ENCODE results near the gene PLXNA1. TPM values are rescaled to one million over a fixed set of nuclear protein-coding genes. Genes with fewer than 3 reads are reported as not detected.

Gene PLXNA1
- total RNA-seq, 2 donors from 2014 or later = 17.0 to 49.5 TPM

DNA sequence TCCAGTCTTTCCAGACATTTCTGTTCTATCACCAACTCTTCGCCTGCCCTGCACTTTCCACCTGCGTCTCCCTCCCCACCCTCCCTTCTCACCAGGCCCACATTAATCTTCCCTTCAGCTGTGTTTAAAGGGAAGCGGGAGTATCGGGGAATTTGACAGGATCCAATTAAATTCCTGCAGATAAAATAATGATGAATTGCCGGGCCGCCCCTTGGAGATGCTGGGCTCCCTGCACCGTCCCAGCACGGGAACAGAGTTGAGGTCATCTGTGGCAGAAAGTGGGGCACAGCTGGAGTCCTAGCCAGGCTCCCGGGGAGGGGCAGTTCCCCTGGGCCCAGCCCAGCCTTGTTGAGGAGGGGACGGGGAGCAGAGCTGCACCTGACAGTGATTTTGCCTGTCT, 30.3 kb downstream of the PLXNA1 start:
- H3K9me3 ChIP-seq = no peaks in the 10 kb centered on the region
- no peaks in the 10 kb centered on the region for H3K4me1 ChIP-seq (replicated peaks)
- intact Hi-C loops (cut with DNase I) = no loop called here
- WGBS = 85% methylated on average over 10 of the region's 10 CpGs
- H3K36me3 ChIP-seq = peaks cover 0 to 6% of the 10 kb centered on the region in 2 donors
- no peak for DNase-seq (ENCODE audit: low spot score)
- TF ChIP-seq, protein P1, sequence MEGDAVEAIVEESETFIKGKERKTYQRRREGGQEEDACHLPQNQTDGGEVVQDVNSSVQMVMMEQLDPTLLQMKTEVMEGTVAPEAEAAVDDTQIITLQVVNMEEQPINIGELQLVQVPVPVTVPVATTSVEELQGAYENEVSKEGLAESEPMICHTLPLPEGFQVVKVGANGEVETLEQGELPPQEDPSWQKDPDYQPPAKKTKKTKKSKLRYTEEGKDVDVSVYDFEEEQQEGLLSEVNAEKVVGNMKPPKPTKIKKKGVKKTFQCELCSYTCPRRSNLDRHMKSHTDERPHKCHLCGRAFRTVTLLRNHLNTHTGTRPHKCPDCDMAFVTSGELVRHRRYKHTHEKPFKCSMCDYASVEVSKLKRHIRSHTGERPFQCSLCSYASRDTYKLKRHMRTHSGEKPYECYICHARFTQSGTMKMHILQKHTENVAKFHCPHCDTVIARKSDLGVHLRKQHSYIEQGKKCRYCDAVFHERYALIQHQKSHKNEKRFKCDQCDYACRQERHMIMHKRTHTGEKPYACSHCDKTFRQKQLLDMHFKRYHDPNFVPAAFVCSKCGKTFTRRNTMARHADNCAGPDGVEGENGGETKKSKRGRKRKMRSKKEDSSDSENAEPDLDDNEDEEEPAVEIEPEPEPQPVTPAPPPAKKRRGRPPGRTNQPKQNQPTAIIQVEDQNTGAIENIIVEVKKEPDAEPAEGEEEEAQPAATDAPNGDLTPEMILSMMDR (IDR thresholded peaks at IDR 0.05) = no peak
- no peak for TF ChIP-seq POLR2AphosphoS5 (IDR thresholded peaks at IDR 0.05)
- no peak for TF ChIP-seq POLR2A (IDR thresholded peaks at IDR 0.05)
- no peak overlapping the region for H3K4me3 ChIP-seq
- no peaks in the 10 kb centered on the region for H3K27me3 ChIP-seq (replicated peaks; ENCODE audit: insufficient read depth)
- no peak overlapping the region for H3K27ac ChIP-seq

DNA sequence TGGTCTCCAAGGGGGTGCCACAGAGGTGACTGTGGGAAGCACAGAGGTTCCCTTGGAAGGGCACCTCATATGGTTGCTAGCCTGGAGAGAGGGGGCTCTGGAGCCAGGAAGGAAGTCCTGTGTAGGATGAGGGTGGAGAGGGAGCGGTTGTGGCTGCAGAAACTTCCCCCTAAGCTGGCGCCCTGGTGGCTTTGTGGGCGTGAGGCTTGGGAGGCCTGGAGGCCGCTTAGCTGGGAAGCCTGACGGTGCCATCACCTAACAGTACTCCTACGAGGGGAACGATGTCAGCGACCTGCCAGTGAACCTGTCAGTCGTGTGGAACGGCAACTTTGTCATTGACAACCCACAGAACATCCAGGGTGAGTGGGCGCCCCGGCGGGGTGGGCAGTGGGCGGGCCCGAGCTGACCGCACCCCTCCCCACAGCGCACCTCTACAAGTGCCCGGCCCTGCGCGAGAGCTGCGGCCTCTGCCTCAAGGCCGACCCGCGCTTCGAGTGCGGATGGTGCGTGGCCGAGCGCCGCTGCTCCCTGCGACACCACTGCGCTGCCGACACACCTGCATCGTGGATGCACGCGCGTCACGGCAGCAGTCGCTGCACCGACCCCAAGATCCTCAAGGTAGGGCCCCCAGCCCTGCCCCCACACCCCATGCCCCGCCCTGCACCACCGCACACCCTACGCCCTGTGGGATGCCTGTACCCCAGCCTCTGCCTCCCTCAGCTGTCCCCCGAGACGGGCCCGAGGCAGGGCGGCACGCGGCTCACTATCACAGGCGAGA, 31.0 kb downstream of the PLXNA1 start:
- peaks cover 0 to 6% of the 10 kb centered on the region in 2 donors for H3K36me3 ChIP-seq
- DNase-seq (ENCODE audit: low spot score) = no peak
- H3K4me3 ChIP-seq = no peak overlapping the region
- 91% methylated on average over 44 of the region's 50 CpGs for WGBS
- H3K27me3 ChIP-seq (replicated peaks; ENCODE audit: insufficient read depth) = no peaks in the 10 kb centered on the region
- H3K9me3 ChIP-seq = no peaks in the 10 kb centered on the region
- H3K4me1 ChIP-seq (replicated peaks) = no peaks in the 10 kb centered on the region
- H3K27ac ChIP-seq = no peak overlapping the region
- TF ChIP-seq POLR2AphosphoS5 (IDR thresholded peaks at IDR 0.05) (no peak), POLR2A (IDR thresholded peaks at IDR 0.05) (no peak)
- TF ChIP-seq, protein P1 (IDR thresholded peaks at IDR 0.05) = no peak
- intact Hi-C loops (cut with DNase I) = no loop called here

DNA sequence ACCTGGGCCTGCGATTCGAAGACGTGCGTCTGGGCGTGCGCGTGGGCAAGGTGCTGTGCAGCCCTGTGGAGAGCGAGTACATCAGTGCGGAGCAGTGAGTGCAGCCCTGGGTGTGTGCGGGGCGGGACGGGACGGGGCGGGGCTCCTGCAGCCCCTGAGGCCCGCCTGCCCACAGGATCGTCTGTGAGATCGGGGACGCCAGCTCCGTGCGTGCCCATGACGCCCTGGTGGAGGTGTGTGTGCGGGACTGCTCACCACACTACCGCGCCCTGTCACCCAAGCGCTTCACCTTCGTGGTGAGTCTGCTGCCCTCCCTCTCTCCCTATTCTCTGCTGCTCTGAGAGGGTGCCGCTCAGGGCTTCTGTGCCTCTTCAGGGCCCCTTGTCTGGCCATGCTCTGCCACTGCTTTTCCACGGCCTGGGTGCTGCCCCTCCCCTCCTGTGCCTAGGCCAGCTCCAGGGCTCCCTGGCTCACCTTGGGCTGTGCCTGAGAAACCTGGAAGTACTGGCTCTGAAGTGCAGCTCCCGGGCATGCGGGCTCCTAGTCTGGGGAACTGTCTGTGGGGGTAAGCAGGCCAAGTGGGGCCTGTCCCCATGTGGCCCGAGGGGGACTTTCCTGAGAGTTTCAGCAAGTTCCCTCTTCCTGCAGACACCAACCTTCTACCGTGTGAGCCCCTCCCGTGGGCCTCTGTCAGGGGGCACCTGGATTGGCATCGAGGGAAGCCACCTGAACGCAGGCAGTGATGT, 31.8 kb downstream of the PLXNA1 start:
- TF ChIP-seq POLR2AphosphoS5 (IDR thresholded peaks at IDR 0.05) (no peak), POLR2A (IDR thresholded peaks at IDR 0.05) (no peak)
- TF ChIP-seq, protein P1 (IDR thresholded peaks at IDR 0.05) = no peak
- Histone ChIP-seq H3K4me1 (replicated peaks) (no peaks in the 10 kb centered on the region), H3K4me3 (no peak overlapping the region), H3K27me3 (replicated peaks; ENCODE audit: insufficient read depth) (no peaks in the 10 kb centered on the region), H3K27ac (no peak overlapping the region), H3K9me3 (no peaks in the 10 kb centered on the region), H3K36me3 (peaks cover 0 to 6% of the 10 kb centered on the region in 2 donors)
- no peak for DNase-seq (ENCODE audit: low spot score)
- intact Hi-C loops (cut with DNase I) = no loop called here
- WGBS = 91% methylated on average over 34 of the region's 35 CpGs

DNA sequence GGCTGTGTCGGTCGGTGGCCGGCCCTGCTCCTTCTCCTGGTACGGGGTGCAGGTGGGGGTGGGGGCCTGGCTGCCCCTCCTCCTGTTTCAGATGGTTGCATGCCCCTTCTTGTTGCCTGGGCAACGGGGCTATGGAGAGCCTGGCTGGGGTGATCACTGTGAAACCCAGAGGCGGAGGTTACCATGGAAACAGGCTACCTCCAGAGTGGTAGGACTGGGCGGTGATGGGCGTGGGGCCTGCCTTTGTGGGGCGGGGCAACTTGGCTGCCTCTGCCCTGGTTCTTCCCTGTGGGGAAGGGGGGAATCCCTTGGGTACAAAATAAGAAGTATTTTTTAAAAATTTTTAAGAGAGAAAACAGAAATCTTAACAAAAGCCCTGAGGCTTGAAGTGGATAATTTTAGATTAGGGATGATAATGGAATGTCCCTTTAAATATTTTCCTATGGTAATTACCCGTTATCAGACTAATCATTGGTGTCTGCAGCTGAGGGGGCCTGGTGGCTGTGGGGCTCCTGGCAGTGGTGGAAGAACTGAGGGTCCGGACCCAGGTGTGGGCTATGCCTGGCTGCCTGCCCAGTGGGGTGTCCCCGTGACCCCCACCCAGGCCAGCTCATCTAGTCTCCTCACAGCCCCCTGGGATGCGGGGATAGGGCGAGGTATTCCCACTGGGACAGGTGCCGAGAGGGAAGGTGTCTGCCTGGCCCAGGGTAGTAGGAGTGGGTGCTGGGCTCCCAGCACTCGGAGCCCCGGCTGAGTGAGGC, 32.5 kb downstream of the PLXNA1 start:
- WGBS = 86% methylated on average over 17 of the region's 17 CpGs
- intact Hi-C loops (cut with DNase I) = no loop called here
- TF ChIP-seq POLR2AphosphoS5 (IDR thresholded peaks at IDR 0.05) = no peak
- TF ChIP-seq, protein P1 (IDR thresholded peaks at IDR 0.05) = no peak
- TF ChIP-seq POLR2A (IDR thresholded peaks at IDR 0.05) = no peak
- no peaks in the 10 kb centered on the region for H3K27me3 ChIP-seq (replicated peaks; ENCODE audit: insufficient read depth)
- no peaks in the 10 kb centered on the region for H3K9me3 ChIP-seq
- no peak for DNase-seq (ENCODE audit: low spot score)
- H3K4me1 ChIP-seq (replicated peaks) = no peaks in the 10 kb centered on the region
- H3K27ac ChIP-seq = no peak overlapping the region
- no peak overlapping the region for H3K4me3 ChIP-seq
- H3K36me3 ChIP-seq = peaks cover 0 to 12% of the 10 kb centered on the region in 2 donors

Data from prostate gland (tissue), 2 donors.